GM12892 (cell line): ENCODE measurements around the gene MIX23. TPM values are rescaled to one million over a fixed set of nuclear protein-coding genes. Genes with fewer than 3 reads are reported as not detected.
A peak's percentile ranks its signal among the peaks of the same experiment; 100 is the strongest.

Source experiments
- DNase-seq: peaks from one replicate; pipeline ENCODE4 v3.0.0; 2011; ENCODE audit not compliant: insufficient read length
- FAIRE-seq: peaks from 2 replicates; lab custom pipeline; 2011; peaks lifted over from hg19 to GRCh38; lab: Jason Lieb, UNC
- POLR2A ChIP-seq: IDR thresholded peaks from 2 replicates; pipeline ENCODE4 v1.6.1; 2011; ENCODE audit warnings: low read depth, low read length, control low read depth
- POLR2AphosphoS5 ChIP-seq: IDR thresholded peaks from 2 replicates; pipeline ENCODE4 v1.6.1; 2011; ENCODE audit warnings: low read depth, low read length, control low read depth
- TAF1 ChIP-seq: IDR thresholded peaks from 2 replicates; pipeline ENCODE4 v1.6.1; 2011; ENCODE audit warnings: low read depth, mild to moderate bottlenecking, control low read depth, low read length, borderline replicate concordance
- polyA plus RNA-seq: library from polyadenylated mRNA; unstranded; fragments of >200 nt; gene quantifications from one replicate; pipeline ENCODE4 v1.2.1, GENCODE V29; 2012; ENCODE audit warnings: missing spikeins, inconsistent platforms; ENCODE audit not compliant: missing spikeins

The MIX23 gene
- polyA plus RNA-seq, result 75.8 TPM

DNA sequence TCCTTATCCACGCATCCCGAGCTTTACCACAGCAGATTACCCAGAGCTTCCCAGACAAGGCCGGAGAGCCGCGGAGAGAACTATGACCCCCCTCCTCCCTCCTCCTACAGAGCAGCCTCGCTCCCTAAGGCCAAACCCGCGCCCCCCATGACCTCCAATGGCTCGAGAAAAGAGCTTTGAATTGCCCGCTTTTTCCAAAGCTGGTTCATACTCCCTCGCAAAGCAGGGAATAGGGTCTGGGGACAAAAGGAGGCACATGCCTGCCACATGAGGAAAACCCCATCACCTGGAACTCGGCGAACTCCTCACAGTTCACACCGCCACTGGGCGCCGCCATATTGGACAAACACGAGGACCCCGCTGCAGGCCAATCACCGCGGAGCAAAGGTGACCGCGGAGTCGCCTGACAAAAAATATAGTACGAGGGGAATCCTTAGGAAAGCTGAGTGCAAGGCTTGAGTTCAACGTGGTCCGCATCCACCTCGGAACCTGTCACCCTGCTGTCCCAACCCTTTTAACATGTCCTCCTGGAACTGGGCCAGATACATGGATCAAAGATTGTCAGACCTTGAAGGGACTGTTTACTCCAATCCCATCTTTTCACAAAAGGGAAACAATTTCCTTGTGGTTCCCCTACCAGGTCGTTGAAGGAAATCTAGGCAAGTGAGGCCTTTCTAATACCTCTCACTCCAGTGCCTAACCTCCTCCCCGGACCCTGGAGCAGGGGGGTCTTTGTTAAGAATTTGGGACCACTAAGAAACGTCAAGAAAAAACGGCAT lies at the start of gene MIX23:
Gene MIX23, minus strand, starts transcription at position 344 of the 779 bp plus-strand sequence. Its CDS starts 7 bp downstream, at position 337.
- FAIRE-seq, result peak; percentile 94
- DNase-seq, result peak; percentile 51
- TF ChIP-seq POLR2AphosphoS5 (no peak), TAF1 (peak; percentile 76; the same call in 1 of the 2 replicates), POLR2A (peak; percentile 66; the same call in 1 of the 2 replicates)

DNA sequence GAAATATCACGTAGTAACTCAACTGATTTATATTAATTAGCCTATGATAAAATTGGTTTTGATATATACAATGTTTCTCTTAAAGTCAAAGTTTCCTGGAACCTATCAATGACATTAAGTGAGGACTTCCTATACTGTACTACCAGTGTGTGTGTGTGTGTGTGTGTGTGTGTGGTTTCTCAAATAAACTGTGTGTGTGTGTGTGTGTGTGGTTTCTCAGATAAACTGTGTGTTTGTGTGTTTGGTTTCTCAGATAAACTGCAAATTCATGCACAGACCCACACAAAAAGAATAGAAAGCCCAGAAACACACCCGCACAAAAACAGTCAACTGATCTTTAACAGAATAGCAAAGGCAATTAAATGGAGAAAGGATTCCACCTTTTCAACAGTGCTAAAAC lies 47.3 kb upstream of the MIX23 start:
- no peak for TF ChIP-seq POLR2A
- no peak for TF ChIP-seq POLR2AphosphoS5
- no peak for TF ChIP-seq TAF1
- DNase-seq (no peak), FAIRE-seq (no peak)

DNA sequence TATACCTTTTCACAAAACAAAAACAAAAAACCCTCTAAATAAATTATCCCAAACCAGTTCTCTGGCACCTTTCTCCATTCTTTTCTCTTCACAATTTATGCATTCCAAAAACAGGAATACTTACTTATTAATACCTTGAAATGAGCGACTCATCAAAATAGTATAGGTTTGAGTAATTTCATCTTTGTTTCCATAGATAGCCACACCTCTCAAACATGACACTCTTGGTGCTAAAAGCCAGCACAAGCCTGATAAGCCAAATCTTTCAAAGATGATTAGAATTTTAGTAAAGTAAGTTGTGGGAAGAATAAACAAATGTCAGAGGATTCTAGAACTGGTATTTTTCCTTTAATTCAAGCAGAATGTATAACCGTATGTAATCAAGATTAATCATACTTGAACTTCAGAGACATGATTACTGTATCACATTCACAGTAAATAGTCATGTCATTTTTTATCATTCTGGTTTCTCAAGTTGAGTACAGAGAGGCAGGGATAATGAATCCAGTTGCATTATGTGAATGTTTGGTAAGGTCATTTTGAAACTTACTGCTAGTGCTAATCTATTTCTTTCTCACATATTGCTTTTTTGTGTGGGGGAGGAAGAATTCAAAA lies 44.9 kb upstream of the MIX23 start:
- DNase-seq (no peak), FAIRE-seq (peak; percentile 48)
- TF ChIP-seq POLR2A (no peak), POLR2AphosphoS5 (no peak), TAF1 (no peak)

DNA sequence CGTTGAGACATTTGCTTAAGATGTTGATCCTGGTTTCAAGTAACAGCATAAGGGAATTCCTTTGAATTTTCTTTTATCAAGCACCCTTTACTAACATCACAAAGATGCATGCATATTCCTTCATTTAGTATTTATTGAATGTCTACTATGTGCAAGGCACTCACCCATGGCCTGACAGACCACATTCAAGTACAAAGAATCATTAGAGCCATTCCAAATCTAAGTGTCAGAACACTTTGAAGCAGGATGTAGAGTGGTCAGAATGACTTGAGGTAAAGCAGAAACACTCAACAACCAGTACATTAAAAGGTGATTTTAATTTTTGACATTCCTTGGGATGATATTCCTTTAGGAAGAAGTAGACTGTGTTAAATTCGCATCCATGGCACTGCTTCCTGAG lies 38.8 kb upstream of the MIX23 start:
- FAIRE-seq, result peak; percentile 73
- TF ChIP-seq POLR2AphosphoS5 (no peak), POLR2A (no peak), TAF1 (no peak)
- DNase-seq, result no peak

DNA sequence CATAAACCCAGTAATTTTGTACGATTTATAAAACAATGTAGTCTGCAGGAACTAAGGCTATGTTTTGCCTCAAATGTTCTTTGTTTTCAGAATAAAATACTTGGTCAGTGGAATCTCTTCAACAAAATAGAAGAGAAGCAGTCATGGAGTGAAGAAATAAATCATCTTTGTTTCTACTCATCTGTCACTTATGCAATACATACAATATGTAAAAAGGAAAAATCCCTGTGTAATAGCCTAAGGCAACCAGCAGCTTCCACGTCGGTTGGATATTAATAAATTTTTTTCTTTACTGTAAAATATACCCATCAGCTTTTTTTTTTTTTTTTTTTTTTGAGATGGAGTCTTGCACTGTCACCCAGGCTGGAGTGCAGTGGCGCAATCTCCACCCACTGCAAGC lies 38.1 kb upstream of the MIX23 start:
- DNase-seq (no peak), FAIRE-seq (no peak)
- TF ChIP-seq POLR2AphosphoS5, result no peak
- TF ChIP-seq POLR2A, result no peak

DNA sequence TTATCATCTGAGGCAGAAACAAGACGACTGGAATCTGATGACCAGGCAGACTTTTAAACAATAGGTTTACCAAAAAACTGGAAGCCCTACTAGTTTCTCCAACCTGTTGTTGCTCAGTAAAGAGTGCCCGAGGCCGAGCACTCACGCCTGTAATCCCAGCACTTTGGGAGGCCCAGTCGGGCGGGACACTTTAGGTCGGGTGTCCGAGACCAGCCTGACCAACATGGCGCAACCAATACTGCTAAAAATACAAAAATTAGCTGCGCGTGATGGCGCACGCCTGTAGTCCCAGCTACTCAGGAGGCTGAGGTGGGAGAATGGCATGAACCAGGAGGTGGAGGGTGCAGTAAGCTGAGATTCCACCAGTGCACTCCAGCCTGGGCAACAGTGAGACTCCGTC lies 33.9 kb upstream of the MIX23 start:
- TF ChIP-seq POLR2AphosphoS5, result no peak
- no peak for TF ChIP-seq POLR2A
- no peak for TF ChIP-seq TAF1
- DNase-seq (no peak), FAIRE-seq (no peak)

DNA sequence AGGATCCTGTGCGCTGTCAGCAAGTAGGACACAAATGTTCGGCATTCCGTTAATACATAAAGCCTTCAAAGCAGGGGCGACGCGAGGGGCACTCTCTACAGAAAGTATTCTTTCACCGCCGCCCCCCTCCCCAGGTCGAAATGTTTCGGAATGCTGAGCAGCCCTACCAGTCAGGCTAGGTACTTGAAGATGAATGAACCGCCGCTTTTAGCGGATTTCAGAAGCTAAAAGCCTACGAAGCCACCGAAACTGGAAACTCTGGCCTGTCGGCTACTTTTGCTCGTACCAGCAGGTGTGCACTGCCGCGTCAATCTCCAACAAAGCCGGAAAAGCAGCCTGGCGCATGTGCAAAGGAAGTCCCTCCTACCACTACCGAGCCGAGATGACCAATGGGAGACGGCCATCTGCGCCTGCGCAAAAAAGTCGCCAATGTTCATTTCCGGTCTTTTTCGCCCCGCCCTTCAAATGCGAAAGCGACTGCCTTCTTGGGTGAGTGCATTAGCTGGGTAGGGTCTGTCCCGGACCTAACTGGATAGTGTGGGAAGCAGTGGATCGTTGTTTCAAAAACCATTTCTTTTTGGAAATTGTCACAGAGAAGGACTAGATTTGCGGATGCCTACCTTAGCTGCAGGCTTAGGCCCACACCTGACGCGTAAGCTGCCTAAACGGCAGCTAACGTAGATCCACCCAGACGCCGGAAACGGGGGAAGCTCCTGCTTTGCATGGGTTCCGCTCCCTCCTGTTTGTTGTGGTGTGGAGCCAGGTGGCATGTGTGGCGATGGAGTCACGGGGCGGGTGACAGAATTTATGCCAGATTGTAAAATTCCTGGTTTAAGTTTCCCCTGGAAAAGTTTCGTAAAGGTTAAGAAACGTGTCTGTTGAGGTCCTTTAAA lies 33.0 kb upstream of the MIX23 start, which contains the start of gene WDR5B:
Gene WDR5B, minus strand, starts transcription at position 301 of the 893 bp plus-strand sequence. CDS start 534 bp downstream, outside the sequence.
- peak; percentile 78 for DNase-seq
- peak; percentile 96 for FAIRE-seq
- TF ChIP-seq TAF1 (peak; percentile 73; the same call in 1 of the 2 replicates), POLR2A (peak; percentile 93), POLR2AphosphoS5 (peak; percentile 96)

DNA sequence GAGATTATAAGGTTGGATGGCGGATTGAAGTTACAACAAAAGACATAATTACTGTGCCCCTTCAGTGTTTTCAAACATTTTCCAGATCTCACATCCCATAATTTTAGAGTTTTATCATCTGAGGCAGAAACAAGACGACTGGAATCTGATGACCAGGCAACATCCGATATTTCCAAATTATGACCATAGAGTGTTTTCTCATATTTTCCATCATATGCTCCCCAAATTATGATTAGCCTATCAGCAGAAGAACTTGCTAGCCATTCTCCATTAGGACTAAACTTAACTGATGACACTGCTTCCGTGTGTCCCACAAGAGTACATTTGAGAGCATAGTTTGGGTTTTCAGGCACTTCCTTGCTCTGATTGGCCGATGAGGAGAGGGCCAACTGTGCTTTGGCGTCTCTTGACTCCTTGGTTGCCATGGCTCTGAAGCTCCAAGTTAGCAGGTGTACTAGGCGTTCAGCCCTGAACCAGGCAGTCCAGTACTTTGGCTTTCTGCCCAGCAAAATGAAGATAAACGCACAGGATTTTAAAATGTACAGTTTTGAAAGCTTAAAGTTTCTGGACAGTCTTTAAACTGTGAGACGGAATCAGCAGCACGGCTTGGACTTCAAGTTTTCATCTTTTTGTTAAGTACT lies 32.2 kb upstream of the MIX23 start:
- TF ChIP-seq TAF1 (no peak), POLR2A (no peak), POLR2AphosphoS5 (no peak)
- peak; percentile 35 for DNase-seq
- no peak for FAIRE-seq

DNA sequence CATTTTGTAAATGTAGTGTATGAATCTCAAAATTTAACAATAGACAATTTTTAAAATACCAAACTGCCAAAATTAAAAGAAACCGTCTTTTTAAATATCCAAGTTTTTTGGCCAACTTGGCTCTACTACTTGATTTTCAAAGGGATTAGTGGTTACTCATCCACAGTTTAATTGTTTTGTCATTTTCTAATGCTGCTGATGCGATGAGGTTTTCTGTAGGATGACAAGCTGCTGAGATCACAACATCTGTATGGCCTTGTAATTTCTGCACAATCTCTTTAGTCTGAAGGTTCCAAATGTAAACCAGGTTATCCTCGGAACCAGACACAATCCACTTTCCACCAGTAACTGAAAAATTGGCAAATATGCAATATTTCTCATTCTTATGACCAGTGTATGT lies 31.4 kb upstream of the MIX23 start:
- DNase-seq (no peak), FAIRE-seq (no peak)
- TF ChIP-seq POLR2AphosphoS5, result no peak
- TF ChIP-seq TAF1, result no peak
- TF ChIP-seq POLR2A, result no peak

DNA sequence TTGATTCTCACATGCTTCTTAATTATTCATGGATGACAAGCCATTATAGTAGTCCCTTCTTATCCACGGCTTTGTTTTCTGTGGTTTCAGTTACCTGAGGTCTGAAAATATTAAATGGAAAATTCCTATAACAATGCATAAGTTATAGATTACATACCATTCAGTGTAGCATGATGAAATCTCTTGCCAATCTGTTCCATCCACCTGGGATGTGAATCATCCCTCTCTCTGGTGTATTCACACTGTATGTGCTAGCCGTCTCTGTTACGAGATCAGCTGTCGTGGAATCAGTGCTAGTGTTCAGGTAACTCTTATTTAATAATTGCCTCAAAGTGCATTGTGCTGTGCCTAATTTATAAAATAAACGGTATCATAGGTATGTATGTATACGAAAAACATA lies 27.6 kb upstream of the MIX23 start:
- DNase-seq (no peak), FAIRE-seq (no peak)
- no peak for TF ChIP-seq POLR2A
- no peak for TF ChIP-seq TAF1
- no peak for TF ChIP-seq POLR2AphosphoS5

DNA sequence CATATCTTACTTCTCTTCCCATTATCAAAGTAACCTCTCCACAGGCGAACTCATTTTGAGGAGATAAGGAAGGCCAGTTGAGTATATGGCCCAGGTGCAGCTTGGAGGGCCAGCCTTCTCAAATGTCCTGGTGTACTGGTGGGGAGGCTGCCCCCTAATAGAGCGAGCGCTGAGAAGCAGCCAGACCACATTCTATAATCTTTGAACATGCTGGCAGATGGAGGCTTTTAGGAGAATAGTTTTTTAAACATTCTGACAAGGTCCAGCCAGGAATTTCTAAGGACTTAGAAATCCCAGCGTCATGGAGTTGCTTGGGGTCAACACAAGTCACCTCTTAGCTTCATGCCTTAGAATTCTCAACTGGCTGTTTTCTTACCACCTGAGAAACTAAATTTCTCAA lies 27.1 kb upstream of the MIX23 start:
- TF ChIP-seq TAF1, result no peak
- no peak for TF ChIP-seq POLR2A
- TF ChIP-seq POLR2AphosphoS5, result no peak
- no peak for DNase-seq
- FAIRE-seq, result no peak
